B cell (primary cell): ENCODE measurements around the gene HSD17B1. TPM values are rescaled to one million over a fixed set of nuclear protein-coding genes. Genes with fewer than 3 reads are reported as not detected.
A peak's percentile ranks its signal among the peaks of the same experiment; 100 is the strongest.

Experiments used
- ATAC-seq: fragments of 200-7000 bp; cut with Tn5 transposase; one replicate; pipeline ENCODE4 v1.10.0; 2021; ENCODE audit warnings: low read depth, mild to moderate bottlenecking, moderate number of reproducible peaks, moderate library complexity
- CTCF ChIA-PET: fragments of 350-600 bp; sonication (Branson Sonifier 250); formaldehyde crosslinking; loops from one replicate; lab custom pipeline; 2021; ENCODE audit warnings: antibody characterized with exemption, inconsistent platforms; lab: Charles Lee
- POLR2A ChIA-PET: fragments of 350-600 bp; sonication (Branson Sonifier 250); formaldehyde crosslinking; loops from one replicate; lab custom pipeline; 2021; ENCODE audit warnings: antibody characterized with exemption; lab: Charles Lee
- DNase-seq: peaks from one replicate; pipeline ENCODE4 v3.0.0; 2013
- H2AFZ ChIP-seq: 2 replicates; pipeline ENCODE4 v1.6.1; 2012; ENCODE audit warnings: mild to moderate bottlenecking, low read depth, low read length; ENCODE audit not compliant: insufficient read depth, poor library complexity, severe bottlenecking
- H3K27ac ChIP-seq, 2 donors: 1 replicate in 1 of 2; 2 replicates in 1 of 2; pipeline ENCODE4 v1.5.1; 2012 to 2013; ENCODE audit warnings: low read length in 2 of 2, mild to moderate bottlenecking in 2 of 2, moderate library complexity in 1 of 2
- H3K27me3 ChIP-seq, 4 experiments: fragments of 200-600 bp in 1 of 4; sonication (generic) in 1 of 4; replicated peaks in 1 of 4; 1 replicate in 2 of 4; 2 replicates in 2 of 4; pipeline versions ENCODE4 v1.6.1 to v1.7.0; 2013 to 2016; ENCODE audit warnings: low read length in 3 of 4, mild to moderate bottlenecking in 2 of 4, mixed read lengths in 1 of 4, moderate library complexity in 1 of 4; ENCODE audit not compliant: insufficient read depth in 4 of 4, control insufficient read depth in 3 of 4; ENCODE audit errors: control extremely low read depth in 1 of 4
- H3K36me3 ChIP-seq, 2 experiments: replicated peaks in 1 of 2; 1 replicate in 1 of 2; 2 replicates in 1 of 2; pipeline versions ENCODE4 v1.6.1 to v1.7.1; 2013; ENCODE audit warnings: low read length in 1 of 2; ENCODE audit not compliant: insufficient read depth in 2 of 2, control insufficient read depth in 1 of 2; ENCODE audit errors: control extremely low read depth in 1 of 2, extremely low read depth in 1 of 2
- H3K4me1 ChIP-seq, 2 donors: fragments of 200-600 bp in 1 of 2; sonication (generic) in 1 of 2; 1 replicate in 1 of 2; 2 replicates in 1 of 2; pipeline versions ENCODE4 v1.5.1 to v1.6.1; 2013 to 2017; ENCODE audit warnings: low read length in 2 of 2; ENCODE audit not compliant: control insufficient read depth in 2 of 2, insufficient read depth in 2 of 2
- H3K4me2 ChIP-seq: replicated peaks from 2 replicates; pipeline ENCODE3; 2012; ENCODE audit warnings: mild to moderate bottlenecking, low read depth, low read length; ENCODE audit not compliant: poor library complexity, severe bottlenecking
- H3K4me3 ChIP-seq, 5 experiments: fragments of 200-600 bp in 1 of 5; sonication (generic) in 1 of 5; 1 replicate in 3 of 5; 2 replicates in 2 of 5; pipeline versions ENCODE4 v1.5.1 to v1.7.0; 2011 to 2016; ENCODE audit warnings: low read length in 4 of 5, mild to moderate bottlenecking in 4 of 5, low read depth in 2 of 5, control low read depth in 1 of 5, moderate library complexity in 1 of 5; ENCODE audit not compliant: insufficient read depth in 1 of 5; ENCODE audit errors: control extremely low read depth in 1 of 5, extremely low read depth in 1 of 5
- H3K79me2 ChIP-seq: fragments of 200-600 bp; sonication (generic); one replicate; pipeline ENCODE4 v1.6.0; 2016; ENCODE audit warnings: low read length; ENCODE audit not compliant: control insufficient read depth, insufficient read depth
- H3K9ac ChIP-seq: fragments of 200-600 bp; sonication (generic); 2 replicates; pipeline ENCODE4 v1.6.1; 2017; ENCODE audit warnings: mild to moderate bottlenecking, low read length, moderate library complexity
- H3K9me3 ChIP-seq, 3 donors: one replicate each; pipeline versions ENCODE4 v1.6.1 to v1.7.1; 2013; ENCODE audit warnings: low read length in 2 of 3; ENCODE audit not compliant: control insufficient read depth in 2 of 3, insufficient read depth in 1 of 3; ENCODE audit errors: control extremely low read depth in 1 of 3
- H4K20me1 ChIP-seq: 2 replicates; pipeline ENCODE4 v1.6.0; 2012; ENCODE audit warnings: mild to moderate bottlenecking, low read length; ENCODE audit not compliant: insufficient read depth, control insufficient read depth, poor library complexity, severe bottlenecking
- H3K27ac Mint-ChIP-seq: one replicate; pipeline ENCODE4 v1.8.0; 2021; ENCODE audit warnings: mixed read lengths
- H3K27me3 Mint-ChIP-seq: one replicate; pipeline ENCODE4 v1.8.0; 2021; ENCODE audit warnings: mixed read lengths
- H3K4me1 Mint-ChIP-seq: one replicate; pipeline ENCODE4 v1.8.0; 2021; ENCODE audit warnings: mixed read lengths
- H3K4me3 Mint-ChIP-seq: one replicate; pipeline ENCODE4 v1.8.0; 2021; ENCODE audit warnings: mixed read lengths
- H3K9me3 Mint-ChIP-seq: one replicate; pipeline ENCODE4 v1.8.0; 2022; ENCODE audit warnings: mixed read lengths; ENCODE audit not compliant: insufficient read depth
- EZH2 ChIP-seq: IDR thresholded peaks from 2 replicates; pipeline ENCODE4 v1.6.1; 2012; ENCODE audit warnings: borderline replicate concordance, low read depth, mild to moderate bottlenecking, moderate library complexity, low read length; ENCODE audit not compliant: insufficient read depth, poor library complexity, severe bottlenecking
- WGBS: methylation state at CpG from one replicate; pipeline ENCODE4 v1.1.5; 2013; ENCODE audit warnings: missing lambda C conversion rate; ENCODE audit not compliant: insufficient coverage; 5-methylcytosine and 5-hydroxymethylcytosine counted together
- intact Hi-C: fragments of 100-400 bp; cut with micrococcal nuclease; formaldehyde crosslinking; loops from one replicate; pipeline ENCODE4 v1.10.0; 2022
- polyA plus RNA-seq: library from polyadenylated mRNA; depleted of rRNA; stranded (reverse); fragments of >200 nt; gene quantifications from 2 replicates; pipeline ENCODE4 v1.2.3, GENCODE V29; 2012
- total RNA-seq, 2 donors: library from RNA; stranded (reverse); fragments of 120-200 nt in 1 of 2; gene quantifications; 1 replicate in 1 of 2; 2 replicates in 1 of 2; pipeline versions ENCODE4 v1.2.3 to v1.2.4, GENCODE V29; 2013 to 2022
- TF ChIP-seq, protein P1 (sequence below): fragments of 200-600 bp; IDR thresholded peaks from one replicate; pipeline ENCODE4 v1.8.0; 2022; ENCODE audit warnings: antibody characterized with exemption, mild to moderate bottlenecking

The HSD17B1 gene
- total and polyA plus RNA-seq, 2 donors (not counting 1 experiment from before 2014, with no cell fraction given): 1.3 to 3.3 TPM

DNA sequence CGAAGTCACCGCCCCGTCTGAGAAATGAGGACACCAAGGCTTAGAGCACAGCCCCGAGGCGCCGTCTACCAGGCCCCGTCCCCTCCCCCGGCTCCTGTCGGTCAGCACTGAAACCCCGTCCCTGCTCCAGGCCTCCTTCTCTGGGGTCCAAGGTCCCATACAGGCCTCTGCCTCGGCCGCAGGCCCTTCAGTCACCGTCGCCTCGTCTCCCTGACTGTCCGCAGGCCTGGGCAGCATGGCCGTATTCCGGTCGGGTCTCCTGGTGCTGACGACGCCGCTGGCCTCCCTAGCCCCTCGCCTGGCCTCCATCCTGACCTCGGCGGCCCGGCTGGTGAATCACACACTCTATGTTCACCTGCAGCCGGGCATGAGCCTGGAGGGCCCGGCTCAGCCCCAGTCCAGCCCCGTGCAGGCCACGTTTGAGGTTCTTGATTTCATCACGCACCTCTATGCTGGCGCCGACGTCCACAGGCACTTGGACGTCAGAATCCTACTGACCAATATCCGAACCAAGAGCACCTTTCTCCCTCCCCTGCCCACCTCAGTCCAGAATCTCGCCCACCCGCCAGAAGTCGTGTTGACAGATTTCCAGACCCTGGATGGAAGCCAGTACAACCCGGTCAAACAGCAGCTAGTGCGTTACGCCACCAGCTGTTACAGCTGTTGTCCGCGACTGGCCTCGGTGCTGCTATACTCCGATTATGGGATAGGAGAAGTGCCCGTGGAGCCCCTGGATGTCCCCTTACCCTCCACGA is 9.8 kb downstream of the HSD17B1 start:
- H3K4me1 Mint-ChIP-seq: peaks cover 40% of the 10 kb centered on the region
- peak overlapping the region; percentile 79 for H2AFZ ChIP-seq
- DNase-seq (no peak), ATAC-seq (no peak)
- peaks cover 27 to 38% of the 10 kb centered on the region in 2 donors for H3K4me1 ChIP-seq
- H3K9me3 ChIP-seq: no peaks in the 10 kb centered on the region
- intact Hi-C loops: loop anchor here (1.0 kb wide), 3 partner anchors 8 to 15 kb away; partner anchors contain the start of gene PSMC3IP
- peaks cover 0 to 26% of the 10 kb centered on the region in 2 experiments for H3K36me3 ChIP-seq
- H4K20me1 ChIP-seq: peaks cover 12% of the 10 kb centered on the region
- CTCF ChIA-PET: interaction anchor here (0.7 to 6.4 kb wide), 2 partner anchors 15 to 35 kb away, joined by 3 to 51 read pairs; partner anchors contain the start of gene PSMC3IP
- H3K27ac Mint-ChIP-seq: peak overlapping the region; percentile 96
- no peaks in the 10 kb centered on the region for H3K9me3 Mint-ChIP-seq
- peak overlapping the region; percentile 68 to 87 for H3K27ac ChIP-seq
- peak overlapping the region; percentile 76 to 99 (median 93) for H3K4me3 ChIP-seq
- WGBS: 18% methylated on average over 48 of the region's 48 CpGs
- TF ChIP-seq, protein P1, sequence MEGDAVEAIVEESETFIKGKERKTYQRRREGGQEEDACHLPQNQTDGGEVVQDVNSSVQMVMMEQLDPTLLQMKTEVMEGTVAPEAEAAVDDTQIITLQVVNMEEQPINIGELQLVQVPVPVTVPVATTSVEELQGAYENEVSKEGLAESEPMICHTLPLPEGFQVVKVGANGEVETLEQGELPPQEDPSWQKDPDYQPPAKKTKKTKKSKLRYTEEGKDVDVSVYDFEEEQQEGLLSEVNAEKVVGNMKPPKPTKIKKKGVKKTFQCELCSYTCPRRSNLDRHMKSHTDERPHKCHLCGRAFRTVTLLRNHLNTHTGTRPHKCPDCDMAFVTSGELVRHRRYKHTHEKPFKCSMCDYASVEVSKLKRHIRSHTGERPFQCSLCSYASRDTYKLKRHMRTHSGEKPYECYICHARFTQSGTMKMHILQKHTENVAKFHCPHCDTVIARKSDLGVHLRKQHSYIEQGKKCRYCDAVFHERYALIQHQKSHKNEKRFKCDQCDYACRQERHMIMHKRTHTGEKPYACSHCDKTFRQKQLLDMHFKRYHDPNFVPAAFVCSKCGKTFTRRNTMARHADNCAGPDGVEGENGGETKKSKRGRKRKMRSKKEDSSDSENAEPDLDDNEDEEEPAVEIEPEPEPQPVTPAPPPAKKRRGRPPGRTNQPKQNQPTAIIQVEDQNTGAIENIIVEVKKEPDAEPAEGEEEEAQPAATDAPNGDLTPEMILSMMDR: no peak
- no peak for TF ChIP-seq EZH2
- POLR2A ChIA-PET: interaction anchor here (0.8 to 2.1 kb wide), 2 partner anchors 8 to 15 kb away, joined by 3 to 6 read pairs; partner anchors contain the start of gene PSMC3IP
- peak overlapping the region; percentile 80 for H3K4me2 ChIP-seq
- H3K4me3 Mint-ChIP-seq: peak overlapping the region; percentile 97
- no peaks in the 10 kb centered on the region for H3K27me3 ChIP-seq
- peak overlapping the region; percentile 93 for H3K9ac ChIP-seq
- H3K79me2 ChIP-seq: peaks cover 58% of the 10 kb centered on the region
- no peaks in the 10 kb centered on the region for H3K27me3 Mint-ChIP-seq

DNA sequence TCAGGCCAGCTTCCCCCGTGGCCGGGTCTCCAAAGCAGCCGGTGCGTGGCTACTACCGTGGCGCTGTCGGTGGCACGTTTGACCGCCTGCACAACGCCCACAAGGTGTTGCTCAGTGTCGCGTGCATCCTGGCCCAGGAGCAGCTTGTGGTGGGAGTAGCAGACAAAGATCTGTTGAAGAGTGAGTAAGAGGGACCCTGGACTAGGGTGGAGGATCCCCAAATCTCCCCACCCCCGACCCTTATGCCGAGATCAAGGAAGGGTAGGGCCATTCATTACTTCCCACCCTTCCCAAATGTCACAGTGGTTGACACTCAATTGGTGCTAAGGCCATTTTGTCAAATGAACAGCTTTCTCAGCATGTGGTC is 10.4 kb downstream of the HSD17B1 start:
- peaks cover 0 to 26% of the 10 kb centered on the region in 2 experiments for H3K36me3 ChIP-seq
- no peaks in the 10 kb centered on the region for H3K9me3 ChIP-seq
- H3K4me1 Mint-ChIP-seq: peaks cover 43% of the 10 kb centered on the region
- H3K4me1 ChIP-seq: peaks cover 31 to 43% of the 10 kb centered on the region in 2 donors
- ChIA-PET CTCF (interaction anchor here (0.6 to 6.4 kb wide), 4 partner anchors 14 to 36 kb away, joined by 3 to 51 read pairs (median 3); partner anchors contain the start of gene PSMC3IP), POLR2A (interaction anchor here (0.8 to 2.1 kb wide), 2 partner anchors 8 to 14 kb away, joined by 3 to 6 read pairs; partner anchors contain the start of gene PSMC3IP)
- TF ChIP-seq EZH2: no peak
- TF ChIP-seq, protein P1: no peak
- no peak overlapping the region for H2AFZ ChIP-seq
- no peaks in the 10 kb centered on the region for H3K9me3 Mint-ChIP-seq
- peak overlapping the region; percentile 2 to 87 for H3K27ac ChIP-seq
- intact Hi-C loops: no loop called here
- H3K79me2 ChIP-seq: peaks cover 62% of the 10 kb centered on the region
- H3K27me3 Mint-ChIP-seq: no peaks in the 10 kb centered on the region
- H3K27me3 ChIP-seq: no peaks in the 10 kb centered on the region
- no peak for DNase-seq
- peak overlapping the region; percentile 96 for H3K27ac Mint-ChIP-seq
- peak overlapping the region; percentile 97 for H3K4me3 Mint-ChIP-seq
- peak overlapping the region in 4 of 5 experiments; percentile 93 to 99 (median 94) for H3K4me3 ChIP-seq
- 64% methylated on average over 5 of the region's 14 CpGs for WGBS
- H3K9ac ChIP-seq: peak overlapping the region; percentile 93
- peaks cover 12% of the 10 kb centered on the region for H4K20me1 ChIP-seq
- peak overlapping the region; percentile 80 for H3K4me2 ChIP-seq
- ATAC-seq: no peak
